Stimulated activated CD8-positive, alpha-beta memory T cell treated with anti-CD3 and anti-CD28 coated beads, Interleukin-4, amount 100 ng/mL, for 24 hours (primary cell): ENCODE data around the gene ZIC2.
"Not testable (repeated sequence)": the region's sequence is repeated elsewhere in the genome, so short reads cannot be mapped to it uniquely, and the experiment has no call there.

Experiments used
- DNase-seq: peaks from one replicate; pipeline ENCODE4 v3.0.0-alpha.2; 2020; ENCODE audit warnings: low read depth

ZIC2 gene

DNA sequence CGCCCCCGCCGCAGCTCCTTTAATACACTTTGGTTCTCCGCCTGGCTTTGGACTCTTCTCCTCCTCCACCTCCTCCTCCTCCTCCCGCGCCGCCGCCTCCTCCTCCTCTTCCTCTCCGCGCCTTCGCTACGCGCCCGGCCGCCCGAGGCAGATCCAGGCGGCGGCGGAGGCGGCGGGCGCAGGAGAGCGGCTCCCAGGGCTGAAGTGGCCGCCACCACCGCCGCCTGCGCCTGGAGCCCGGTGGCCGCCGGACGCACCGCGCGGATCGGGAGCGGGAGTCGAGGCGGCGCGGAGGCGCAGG is at the start of gene ZIC2:
Gene ZIC2, plus strand, starts transcription at position 50 of the 301 bp plus-strand sequence. CDS start 281 bp downstream, outside the sequence.
- DNase-seq: no peak

DNA sequence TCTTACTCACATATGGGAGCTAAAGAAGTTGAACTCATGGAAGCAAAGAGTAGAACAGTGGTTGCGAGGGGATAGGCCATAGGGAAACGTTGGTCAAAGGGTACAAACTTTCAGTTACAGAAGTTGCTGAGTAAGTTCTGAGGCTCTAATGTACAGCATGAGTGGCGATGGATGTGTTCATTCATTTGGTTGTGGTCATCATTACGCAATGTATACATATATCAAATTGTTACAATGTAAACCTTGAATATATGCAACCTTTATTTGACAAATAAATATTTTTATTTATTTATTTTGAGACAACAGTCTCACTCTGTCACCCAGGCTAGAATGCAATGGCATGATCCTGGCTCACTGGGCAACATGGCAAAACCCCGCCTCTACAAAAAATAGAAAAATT is 48.7 kb upstream of the ZIC2 start:
- DNase-seq: no peak

DNA sequence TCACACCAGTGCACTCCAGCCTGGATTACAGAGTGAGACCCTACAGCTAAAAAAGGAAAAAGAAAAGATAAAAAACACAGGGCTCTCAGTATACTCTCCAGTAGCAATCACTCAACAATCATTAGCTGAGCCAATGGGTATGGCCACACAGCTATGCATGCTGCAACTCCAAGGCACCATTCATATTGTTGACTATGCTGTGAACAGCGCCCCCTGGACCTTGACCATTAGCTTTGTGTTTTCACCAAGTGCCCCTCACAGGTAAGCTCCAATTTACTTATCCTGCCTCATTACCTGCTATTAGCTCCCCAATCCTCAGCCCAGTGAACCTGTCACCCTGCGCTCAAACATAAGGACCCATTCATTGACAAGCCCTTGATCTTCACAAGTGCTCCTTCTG is 45.8 kb upstream of the ZIC2 start:
- no peak for DNase-seq

DNA sequence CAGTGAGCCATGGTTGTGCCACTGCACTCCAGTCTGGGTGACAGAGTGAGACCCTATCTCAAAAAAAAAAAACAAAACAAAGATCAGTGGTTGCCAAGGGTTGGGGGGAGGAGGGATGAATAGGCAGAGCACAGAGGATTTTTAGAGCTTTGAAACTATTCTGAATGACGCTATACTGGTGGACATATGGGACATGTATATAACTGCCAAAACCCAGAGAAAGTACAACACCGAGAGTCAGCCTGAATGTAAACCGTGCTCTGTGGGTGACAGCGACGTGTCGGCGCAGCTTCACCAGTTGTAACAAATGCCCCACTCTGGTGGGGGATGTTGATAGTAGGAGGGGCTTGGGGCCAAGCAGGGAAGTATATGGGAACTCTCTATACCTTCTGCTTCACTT is 42.9 kb upstream of the ZIC2 start:
- DNase-seq: no peak

DNA sequence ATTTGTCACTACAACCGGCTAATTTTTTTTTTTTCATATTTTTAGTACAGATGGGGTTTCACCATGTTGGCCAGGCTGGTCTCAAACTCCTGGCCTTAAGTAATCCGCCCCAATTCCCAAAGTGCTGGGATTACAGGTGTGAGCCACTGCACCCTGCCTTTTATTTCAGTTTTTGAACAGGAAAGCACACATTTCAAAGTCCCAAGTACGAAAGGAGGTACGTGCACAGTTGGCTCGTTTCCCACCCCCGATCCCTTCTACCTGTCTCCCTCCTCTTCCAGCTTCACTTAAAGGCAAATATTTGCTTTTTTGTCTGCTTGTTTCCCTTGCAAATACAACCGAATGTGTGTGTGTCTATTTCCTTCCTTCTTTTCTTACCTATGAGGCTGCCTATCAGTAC is 40.5 kb upstream of the ZIC2 start:
- no peak for DNase-seq

DNA sequence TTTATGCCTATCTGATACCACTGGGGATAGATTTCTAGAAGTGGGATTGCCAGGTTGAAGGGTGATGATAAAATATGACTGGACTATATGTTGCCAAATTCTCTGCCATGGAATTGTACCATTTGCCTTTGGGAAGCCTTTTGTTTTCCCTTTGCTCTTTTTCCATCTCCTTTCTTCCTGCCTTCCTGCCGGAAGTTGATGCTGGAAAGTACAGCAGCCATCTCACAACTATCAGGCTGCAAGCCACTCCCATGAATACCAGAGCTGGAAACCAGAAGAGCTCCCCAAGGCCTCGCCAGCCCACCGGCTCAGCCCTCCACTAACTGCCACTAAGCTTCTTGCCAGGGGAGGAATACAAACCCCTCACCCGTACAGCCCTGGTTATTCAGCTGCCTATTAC is 39.7 kb upstream of the ZIC2 start:
- no peak for DNase-seq

DNA sequence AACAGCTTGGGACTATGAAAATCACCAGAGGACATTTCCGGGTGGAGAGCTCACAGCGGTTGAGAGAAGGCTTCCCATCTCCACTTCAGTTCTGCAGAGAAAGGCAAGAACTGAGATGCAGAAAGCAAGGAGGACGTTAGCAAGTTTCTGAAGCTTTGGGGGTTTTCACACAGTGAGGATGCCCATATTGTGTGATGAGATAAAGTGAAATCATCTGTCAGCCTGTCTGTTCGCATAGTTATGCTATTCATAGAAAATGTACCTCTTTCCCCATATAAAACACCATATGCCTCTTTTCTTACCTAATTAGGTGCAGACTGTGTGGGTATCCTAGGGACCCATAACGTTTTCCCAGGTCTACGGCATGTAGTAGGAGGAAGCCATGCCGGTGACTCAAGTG is 37.5 kb upstream of the ZIC2 start:
- no peak for DNase-seq

DNA sequence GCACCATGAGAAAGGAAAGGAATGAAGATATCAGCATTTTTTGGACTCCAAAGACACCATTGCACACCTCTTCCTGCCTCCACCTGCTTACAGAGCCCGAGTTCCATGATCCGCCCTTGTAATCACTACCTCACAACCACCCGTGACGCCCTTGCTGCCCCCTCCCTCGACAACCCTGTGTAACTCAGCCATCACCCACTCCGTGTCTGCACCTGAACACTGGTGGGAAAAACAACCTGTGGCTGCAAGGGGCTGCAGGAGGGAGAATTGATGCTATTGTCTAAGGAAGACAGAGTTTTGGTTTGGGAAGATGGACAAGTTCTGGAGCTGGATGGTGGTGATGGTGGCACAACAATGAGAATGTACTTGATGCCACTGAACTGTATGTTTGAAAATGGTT is 37.0 kb upstream of the ZIC2 start:
- no peak for DNase-seq

DNA sequence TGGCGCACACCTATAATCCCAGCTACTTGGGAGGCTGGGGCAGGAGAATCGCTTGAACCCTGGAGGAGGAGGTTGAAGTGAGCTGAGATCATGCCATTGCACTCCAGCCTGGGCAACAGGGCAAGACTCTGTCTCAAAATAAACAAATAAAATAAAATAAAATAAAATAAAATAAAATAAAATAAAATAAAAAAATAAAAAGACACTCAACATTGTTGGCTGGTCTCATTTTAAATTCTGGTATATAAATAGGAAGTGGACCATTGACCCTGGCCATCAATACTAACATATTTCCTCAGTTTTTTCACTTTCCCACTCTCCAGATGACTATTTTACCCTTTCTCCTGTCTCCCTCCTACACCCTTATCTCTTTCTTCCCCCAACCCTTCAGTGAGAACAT is 36.1 kb upstream of the ZIC2 start:
- DNase-seq: not testable (repeated sequence)

DNA sequence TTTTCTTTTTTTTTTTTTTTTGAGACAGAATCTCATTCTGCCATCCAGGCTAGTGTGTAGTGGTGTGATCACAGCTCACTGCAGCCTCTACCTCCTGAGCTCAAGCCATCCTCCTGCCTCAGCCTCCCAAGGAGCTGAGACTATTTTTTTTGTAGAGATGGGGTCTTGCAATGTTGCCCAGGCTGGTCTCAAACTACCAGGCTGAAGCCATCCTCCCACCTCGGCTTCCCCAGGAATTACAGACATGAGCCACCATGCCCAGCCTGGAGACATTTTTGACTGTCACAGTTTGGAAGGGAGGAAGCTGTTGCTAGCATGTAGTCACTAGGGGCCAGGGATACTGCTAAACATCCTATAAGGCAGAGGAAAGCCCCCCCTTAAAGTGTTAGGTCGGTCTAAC is 33.9 kb upstream of the ZIC2 start:
- no peak for DNase-seq

DNA sequence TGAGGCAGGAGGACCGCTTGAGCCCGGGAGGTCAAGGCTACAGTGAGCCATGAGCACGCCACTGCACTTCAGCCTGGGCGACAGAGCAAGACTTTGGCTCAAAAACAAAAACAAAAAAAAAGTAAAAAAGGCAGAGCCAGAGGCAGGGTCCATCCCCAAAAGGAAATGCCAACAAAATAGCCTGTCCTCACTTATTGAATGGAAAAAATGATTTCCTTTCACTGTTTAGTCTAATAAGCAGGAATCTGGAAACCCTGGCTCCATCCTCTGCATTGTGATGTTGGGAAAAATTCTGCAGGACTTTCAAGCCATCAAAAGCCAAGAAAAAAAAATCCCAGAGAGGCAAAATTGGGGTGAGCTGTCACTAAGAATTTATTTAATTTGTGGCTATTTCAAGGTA is 33.2 kb upstream of the ZIC2 start:
- no peak for DNase-seq

DNA sequence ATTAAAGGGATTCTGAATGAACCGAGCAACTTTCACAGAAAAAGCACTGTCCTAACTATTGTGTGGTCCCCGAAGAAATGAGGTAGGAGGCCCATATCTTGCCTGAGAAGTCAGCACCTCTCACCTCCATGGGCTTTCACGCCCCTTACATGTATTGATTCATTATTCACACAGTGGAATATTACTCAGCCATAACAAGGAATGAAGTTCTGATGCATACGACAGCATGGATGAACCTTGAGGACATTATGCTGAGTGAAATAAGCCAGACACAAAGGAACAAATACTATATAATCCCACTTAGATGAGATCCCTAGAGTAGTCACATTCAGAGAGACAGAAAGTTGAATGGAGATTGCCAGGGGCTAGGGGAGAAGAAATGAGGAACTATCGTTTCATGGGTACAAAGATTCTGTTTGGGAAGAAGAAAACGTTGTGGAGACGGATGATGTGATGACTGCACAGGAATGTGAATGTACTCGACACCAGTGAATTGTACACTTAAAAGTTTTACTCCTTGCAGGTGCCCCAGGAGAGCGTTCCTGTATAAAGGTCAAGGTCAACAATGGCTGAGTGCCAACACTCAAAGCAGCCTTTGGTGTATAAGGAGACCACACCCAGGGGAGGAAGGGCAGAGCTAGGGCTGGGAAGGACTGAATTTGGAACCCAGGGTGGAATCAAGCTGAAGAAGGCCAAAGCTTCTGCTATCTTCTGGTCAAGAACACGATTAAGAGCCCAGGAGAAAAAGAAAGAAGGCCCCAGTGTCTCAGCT is 32.5 kb upstream of the ZIC2 start:
- DNase-seq: no peak

DNA sequence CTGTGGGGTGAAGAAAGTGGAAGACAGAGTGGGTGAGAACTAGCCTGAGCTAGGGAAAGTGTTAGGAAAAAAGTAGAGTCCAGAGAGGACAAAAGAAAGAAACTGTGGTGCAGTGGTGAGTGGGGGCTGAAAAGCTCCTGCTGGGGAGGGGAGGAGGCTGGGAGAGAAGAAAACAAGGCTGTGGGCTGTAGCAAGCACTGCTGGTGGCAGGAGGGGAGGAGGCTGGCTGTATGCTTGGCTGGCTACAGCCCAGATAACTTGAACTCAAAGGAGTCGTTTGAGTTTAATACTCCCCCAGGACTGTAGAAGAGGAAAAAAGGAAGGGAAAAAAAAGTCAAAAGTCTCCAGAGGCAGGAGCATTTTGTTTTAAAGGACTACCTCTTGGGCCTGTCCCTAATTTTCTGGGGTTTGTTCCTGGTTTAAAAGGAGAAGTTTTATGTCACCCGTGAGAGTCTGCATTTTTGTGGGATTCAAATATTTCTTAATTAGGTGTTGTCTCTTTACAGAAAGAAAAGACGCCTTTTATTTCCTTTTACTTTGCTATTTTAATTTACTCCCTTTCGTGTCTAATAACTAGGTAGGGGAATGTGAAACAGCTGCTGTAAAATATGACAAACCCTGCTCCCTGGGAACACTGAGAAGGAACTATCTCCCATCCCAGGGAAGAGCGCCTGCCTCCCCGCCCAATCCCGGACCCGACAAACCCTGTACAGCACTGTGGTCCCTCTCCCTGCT is 31.7 kb upstream of the ZIC2 start:
- DNase-seq: no peak

DNA sequence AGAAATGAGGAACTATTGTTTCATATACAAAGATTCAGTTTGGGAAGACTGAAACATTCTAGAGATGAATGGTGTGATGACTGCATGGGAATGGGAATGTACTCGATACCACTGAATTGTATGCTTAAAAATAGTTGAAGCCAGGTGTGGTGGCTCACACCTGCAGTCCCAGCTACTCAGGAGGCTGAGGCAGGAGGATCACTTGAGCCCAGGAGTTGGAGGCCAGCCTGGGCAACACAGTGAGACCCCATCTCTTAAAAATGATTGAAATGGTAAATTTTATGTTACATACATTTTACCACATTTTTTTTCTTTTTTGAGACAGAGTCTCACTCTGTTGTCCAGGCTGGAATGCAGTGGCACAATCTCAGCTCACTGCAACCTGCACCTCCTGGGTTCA is 29.9 kb upstream of the ZIC2 start:
- not testable (repeated sequence) for DNase-seq

DNA sequence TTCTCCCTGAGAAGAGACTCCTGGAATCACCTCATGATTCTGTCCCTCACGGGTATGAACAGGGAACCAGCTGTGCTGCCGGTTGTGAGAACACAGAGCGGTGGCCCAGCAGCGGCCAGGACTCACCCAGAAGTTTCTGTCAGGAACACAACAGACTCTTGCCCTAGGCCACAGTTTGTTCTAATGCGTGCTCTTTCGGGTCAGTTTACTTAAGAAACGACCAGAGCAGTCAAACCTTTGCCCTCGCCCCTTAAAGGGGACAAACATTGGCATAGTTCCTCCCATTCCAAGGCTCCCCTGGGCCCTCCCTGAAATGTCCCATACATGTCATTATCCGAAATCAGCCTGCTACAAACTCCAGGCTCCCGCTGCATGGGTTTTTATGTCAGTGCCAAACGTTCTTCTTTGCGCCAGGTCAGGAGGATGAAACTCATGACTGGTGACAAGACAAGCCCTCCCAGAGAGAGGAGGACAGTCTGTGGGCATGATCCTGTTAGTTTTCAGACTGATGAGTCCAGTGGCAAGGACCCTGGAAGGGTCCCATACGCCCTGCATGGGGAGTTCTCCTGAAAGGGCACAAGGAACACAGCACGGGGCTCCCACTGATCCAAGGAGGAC is 28.3 kb upstream of the ZIC2 start:
- DNase-seq: no peak

DNA sequence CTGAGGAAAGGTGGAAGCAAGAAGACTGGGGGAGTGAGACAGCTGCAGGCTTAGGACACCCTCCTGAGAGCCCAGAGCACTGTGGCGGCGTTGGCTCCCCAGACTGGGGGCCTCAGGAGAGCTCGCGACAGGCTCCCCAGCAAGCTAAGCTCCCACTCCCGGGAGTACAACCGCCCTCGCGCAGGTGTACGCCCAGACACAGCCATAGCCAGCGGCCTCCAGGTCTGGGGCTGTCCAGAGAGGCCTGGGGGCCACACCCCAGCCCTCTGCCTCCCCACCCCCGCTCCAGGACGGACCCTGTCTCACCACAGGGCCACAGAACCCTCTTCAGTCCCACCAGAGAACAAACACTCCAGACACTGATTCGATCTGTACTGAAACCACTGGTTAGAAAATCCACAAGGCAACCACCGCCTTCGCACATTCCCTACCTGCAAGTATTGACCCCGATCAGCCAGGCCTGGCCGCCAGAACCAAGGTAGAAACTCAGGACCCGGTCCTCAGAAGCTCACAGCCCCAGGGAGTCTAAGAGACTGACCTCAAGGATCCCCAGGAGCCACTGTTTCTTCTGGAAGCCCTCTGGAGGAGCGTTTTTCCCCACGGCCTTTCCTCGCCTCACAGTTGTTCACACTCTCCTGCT is 26.4 kb upstream of the ZIC2 start:
- no peak for DNase-seq

DNA sequence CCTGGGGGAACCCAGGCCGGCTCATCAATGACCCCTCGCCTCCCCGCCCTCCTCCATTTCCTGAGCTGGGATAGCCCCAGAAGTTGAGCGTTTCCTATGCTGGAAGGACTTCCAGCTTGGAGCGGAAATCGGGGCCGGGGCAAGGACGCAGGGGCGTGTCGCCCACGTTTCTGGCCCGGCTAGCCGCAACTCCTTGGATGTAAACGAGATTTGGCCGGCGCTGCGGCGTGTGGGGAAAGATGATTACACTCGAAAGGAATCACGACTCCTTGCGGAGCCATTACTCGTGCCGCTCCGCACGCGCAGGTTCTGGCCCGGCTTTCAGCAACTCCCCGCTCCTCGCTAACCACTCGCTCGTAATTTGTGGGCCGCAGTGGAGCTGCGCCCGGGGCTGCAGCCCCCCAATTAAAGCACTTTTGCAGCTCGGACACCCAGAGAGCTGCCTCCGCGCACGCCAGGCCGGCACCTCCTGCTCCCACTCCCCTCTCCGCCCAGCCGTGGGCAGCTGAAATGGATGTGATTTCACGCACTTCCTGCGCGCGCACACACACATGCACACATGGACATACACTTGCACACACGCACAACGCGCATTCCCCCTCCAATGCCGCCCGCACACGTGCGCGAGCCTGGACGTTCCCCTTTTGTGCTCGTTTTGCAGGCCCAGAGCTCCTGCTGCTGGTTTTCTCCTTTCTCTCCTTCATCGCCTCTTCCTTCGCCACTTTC is 25.7 kb upstream of the ZIC2 start:
- no peak for DNase-seq

DNA sequence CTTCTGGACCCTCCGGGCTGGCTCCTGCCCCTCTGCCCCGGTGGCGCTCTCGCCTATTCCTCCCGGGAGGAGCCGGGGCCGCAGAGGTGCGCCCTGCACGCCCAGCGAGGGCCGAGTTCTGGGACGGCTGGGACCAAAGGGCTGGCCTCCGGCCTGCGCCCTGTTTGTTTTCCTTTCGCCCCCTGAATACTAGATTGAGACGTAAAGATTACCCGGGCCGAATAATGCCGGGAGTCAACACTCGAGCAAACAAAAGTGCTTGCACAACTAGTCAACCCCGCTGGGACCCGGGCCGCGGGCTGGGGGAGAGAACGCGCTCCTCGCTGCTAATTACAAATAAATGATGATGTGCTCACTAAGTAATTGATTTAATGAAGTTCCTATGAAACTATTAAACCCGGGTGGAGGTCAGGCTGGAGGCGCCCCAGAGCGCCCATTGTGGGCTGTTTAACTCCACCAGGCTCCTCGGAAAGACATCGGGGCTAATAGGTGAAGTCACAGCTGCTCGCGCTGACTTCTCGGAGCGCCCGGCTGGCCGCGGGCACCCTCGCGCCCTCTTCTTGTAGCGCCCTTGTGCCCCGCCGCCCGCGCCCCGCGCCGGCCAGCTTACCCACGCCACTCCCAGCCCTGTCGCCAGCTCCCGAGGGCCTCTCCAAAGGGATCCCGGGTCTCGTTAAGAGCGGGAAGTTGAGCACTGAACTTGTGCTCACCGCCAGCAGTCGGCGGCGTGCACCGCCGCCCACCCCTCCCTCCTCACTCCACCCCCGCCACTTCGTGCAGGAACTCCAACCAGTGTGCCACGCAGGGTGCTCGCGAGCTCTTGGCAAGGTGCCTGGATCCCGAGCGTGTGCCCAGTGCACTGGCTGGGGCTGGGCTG is 24.9 kb upstream of the ZIC2 start:
- DNase-seq: no peak

DNA sequence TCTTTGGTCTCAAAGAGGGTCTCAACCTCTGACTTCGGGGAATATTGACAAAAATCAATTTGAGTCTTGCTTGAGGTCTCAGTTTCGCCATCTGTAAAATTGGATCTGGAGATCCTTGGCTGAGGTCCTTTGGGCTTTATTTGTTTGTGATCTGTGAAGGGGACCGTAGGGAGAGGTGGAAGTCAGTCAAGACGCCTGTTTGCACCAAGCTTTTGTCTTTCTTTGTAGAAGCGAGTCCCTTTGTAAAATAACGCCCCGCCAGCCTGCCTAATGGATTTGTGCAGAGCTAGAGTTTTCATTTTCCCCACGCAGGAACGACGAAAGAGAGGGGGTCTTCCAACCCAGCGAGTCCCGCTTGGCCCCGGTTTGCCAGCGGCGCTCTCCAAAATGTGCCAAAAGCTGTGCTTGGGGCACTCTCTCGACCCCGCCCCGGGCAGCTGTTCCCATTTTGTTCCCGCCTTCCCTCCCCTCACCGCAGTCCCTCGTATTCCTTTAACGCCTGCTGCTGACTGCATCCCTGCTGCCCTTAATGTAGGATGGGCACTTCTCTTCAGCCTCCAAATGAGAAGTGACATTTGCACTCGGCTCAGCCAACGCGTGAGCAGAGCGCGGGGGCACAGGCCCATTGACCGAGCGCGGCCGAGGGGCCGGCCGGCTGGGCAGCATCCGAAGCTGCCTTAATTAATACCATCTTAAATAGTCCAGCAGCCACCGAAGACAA is 23.0 kb upstream of the ZIC2 start:
- no peak for DNase-seq

DNA sequence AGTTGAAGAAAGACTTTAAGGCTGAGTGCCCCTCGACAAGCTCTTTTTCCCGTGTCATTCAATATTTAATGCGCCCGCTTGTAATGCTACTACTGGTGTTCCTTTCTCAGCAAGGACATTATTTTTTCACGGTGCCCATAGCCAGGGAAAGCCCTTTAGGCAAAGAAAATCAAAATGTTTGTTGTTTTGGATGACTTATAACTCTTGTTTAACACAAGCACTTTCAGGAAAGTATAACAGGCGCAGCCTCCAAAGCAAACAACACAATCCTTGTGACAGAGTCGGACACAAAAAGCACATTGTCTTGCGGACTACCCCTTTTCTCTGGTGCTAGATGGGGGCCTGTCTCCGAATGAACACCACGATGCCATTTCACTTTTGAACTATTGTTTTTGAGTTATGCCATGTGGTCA is 22.5 kb upstream of the ZIC2 start:
- DNase-seq: no peak
